DOHH2 (cell line): ENCODE data around the gene REEP1.

ENCODE experiments used
- H3F3A ChIP-seq: fragments of 200-600 bp; sonication (generic), shearing (Covaris generic); 2 replicates; pipeline ENCODE4 v1.6.0; 2016; ENCODE audit warnings: antibody characterized with exemption, mild to moderate bottlenecking; ENCODE audit not compliant: control insufficient read depth, insufficient read depth
- H3K27ac ChIP-seq: fragments of 200-600 bp; sonication (generic); 2 replicates; pipeline ENCODE4 v1.5.1; 2014; ENCODE audit warnings: low read depth, mild to moderate bottlenecking, low read length, moderate library complexity
- H3K27me3 ChIP-seq: fragments of 200-600 bp; sonication (generic); 2 replicates; pipeline ENCODE4 v1.6.1; 2014; ENCODE audit warnings: mild to moderate bottlenecking, low read length, mixed read lengths; ENCODE audit not compliant: control insufficient read depth
- H3K36me3 ChIP-seq: fragments of 200-600 bp; sonication (generic); 2 replicates; pipeline ENCODE4 v1.6.1; 2014; ENCODE audit warnings: mild to moderate bottlenecking, low read length, moderate library complexity, mixed read lengths; ENCODE audit not compliant: control insufficient read depth
- H3K4me1 ChIP-seq: fragments of 200-600 bp; sonication (generic); 2 replicates; pipeline ENCODE4 v1.6.1; 2014; ENCODE audit warnings: mild to moderate bottlenecking, low read length, mixed read lengths; ENCODE audit not compliant: control insufficient read depth
- H3K4me2 ChIP-seq: fragments of 200-600 bp; sonication (generic); 2 replicates; pipeline ENCODE4 v1.6.0; 2014; ENCODE audit warnings: mild to moderate bottlenecking, low read length, moderate library complexity
- H3K4me3 ChIP-seq: fragments of 200-600 bp; sonication (generic); 2 replicates; pipeline ENCODE4 v1.5.1; 2014; ENCODE audit warnings: mild to moderate bottlenecking, low read length, mixed read lengths
- H3K79me2 ChIP-seq: fragments of 200-600 bp; sonication (generic); 2 replicates; pipeline ENCODE4 v1.6.1; 2014; ENCODE audit warnings: mild to moderate bottlenecking, low read length, mixed read lengths; ENCODE audit not compliant: control insufficient read depth
- H3K9me2 ChIP-seq: fragments of 200-600 bp; sonication (generic); replicated peaks from 2 replicates; pipeline ENCODE4 v1.6.1; 2014; ENCODE audit warnings: mild to moderate bottlenecking, low read length, mixed read lengths; ENCODE audit not compliant: control insufficient read depth
- H3K9me3 ChIP-seq: fragments of 200-600 bp; sonication (generic); 2 replicates; pipeline ENCODE4 v1.6.1; 2014; ENCODE audit warnings: antibody characterized with exemption, low read length, mixed read lengths; ENCODE audit not compliant: control insufficient read depth, insufficient read depth
- H4K20me1 ChIP-seq: fragments of 200-600 bp; sonication (generic); 2 replicates; pipeline ENCODE4 v1.6.0; 2014; ENCODE audit warnings: low read depth, mild to moderate bottlenecking, antibody characterized with exemption, low read length, moderate library complexity; ENCODE audit not compliant: control insufficient read depth, insufficient read depth
- CTCF ChIP-seq: fragments of 200-600 bp; sonication (generic); IDR thresholded peaks from one replicate; pipeline ENCODE4 v1.5.1; 2014; ENCODE audit warnings: antibody characterized with exemption, mild to moderate bottlenecking, low read depth, low read length; ENCODE audit not compliant: poor library complexity, severe bottlenecking
- EZH2phosphoT487 ChIP-seq: fragments of 200-600 bp; sonication (generic); IDR thresholded peaks from 2 replicates; pipeline ENCODE4 v1.6.1; 2017; ENCODE audit warnings: borderline replicate concordance, mild to moderate bottlenecking, antibody characterized with exemption, low read length, moderate library complexity, mixed read lengths

The REEP1 gene

GRCh38 chr2:86243950-86244733 is 93.3 kb downstream of the REEP1 start:
- no peaks in the 10 kb centered on the region for H3F3A ChIP-seq
- H3K4me2 ChIP-seq = peak overlapping the region; percentile 14
- TF ChIP-seq CTCF = no peak
- TF ChIP-seq EZH2phosphoT487 = no peak
- no peaks in the 10 kb centered on the region for H3K9me3 ChIP-seq
- no peak overlapping the region for H3K27ac ChIP-seq
- H3K4me1 ChIP-seq = peaks cover 42% of the 10 kb centered on the region
- no peaks in the 10 kb centered on the region for H3K36me3 ChIP-seq
- H3K4me3 ChIP-seq = no peak overlapping the region
- H3K79me2 ChIP-seq = no peaks in the 10 kb centered on the region
- H3K27me3 ChIP-seq = no peaks in the 10 kb centered on the region
- H4K20me1 ChIP-seq = no peaks in the 10 kb centered on the region
- H3K9me2 ChIP-seq = no peaks in the 10 kb centered on the region

DNA sequence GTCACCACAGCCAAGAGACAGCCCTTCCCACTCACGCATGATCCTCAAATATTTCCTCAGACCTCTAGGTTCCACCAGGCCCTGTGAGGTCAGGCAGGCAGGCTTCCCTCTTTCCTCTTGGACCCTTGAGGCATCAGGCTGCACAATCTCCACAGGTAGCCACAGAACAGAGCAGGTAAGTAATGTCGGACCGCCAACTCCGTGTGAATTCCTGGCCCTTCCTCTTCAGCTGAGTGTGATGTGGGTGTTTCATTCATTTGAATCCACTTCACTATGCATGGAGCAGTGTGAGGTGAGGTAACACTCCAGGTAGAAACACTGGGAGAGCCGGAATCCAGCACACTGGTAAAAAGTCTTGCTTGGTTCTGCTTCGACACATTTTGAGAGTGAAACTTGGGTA is 94.2 kb downstream of the REEP1 start:
- no peaks in the 10 kb centered on the region for H3F3A ChIP-seq
- H3K4me2 ChIP-seq = no peak overlapping the region
- peaks cover 50% of the 10 kb centered on the region for H3K4me1 ChIP-seq
- H4K20me1 ChIP-seq = no peaks in the 10 kb centered on the region
- H3K4me3 ChIP-seq = no peak overlapping the region
- no peak overlapping the region for H3K27ac ChIP-seq
- H3K9me2 ChIP-seq = no peaks in the 10 kb centered on the region
- TF ChIP-seq EZH2phosphoT487 (no peak), CTCF (no peak)
- no peaks in the 10 kb centered on the region for H3K79me2 ChIP-seq
- H3K27me3 ChIP-seq = no peaks in the 10 kb centered on the region
- H3K36me3 ChIP-seq = no peaks in the 10 kb centered on the region
- no peaks in the 10 kb centered on the region for H3K9me3 ChIP-seq

DNA sequence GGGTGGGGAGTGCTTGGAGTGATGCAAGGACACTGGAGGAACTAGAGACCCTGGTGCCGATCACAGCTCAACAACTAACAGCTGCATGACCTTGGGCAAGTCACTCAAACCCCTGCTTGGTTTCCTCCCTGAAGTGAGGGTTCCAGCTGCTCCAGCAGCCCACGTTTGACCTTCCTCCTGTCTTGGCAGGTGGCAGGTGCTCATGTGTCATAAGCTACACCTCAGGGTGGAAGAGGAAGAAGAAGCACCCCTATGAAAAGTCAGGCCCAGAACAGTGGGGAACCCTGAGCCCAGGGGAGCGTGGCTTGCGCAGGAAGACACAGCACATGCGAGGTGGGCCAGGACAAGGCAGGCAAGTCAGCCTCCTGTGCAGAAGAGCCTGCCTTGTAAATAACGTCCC is 95.8 kb downstream of the REEP1 start:
- peaks cover 64% of the 10 kb centered on the region for H3K4me1 ChIP-seq
- TF ChIP-seq EZH2phosphoT487 = no peak
- TF ChIP-seq CTCF = no peak
- no peaks in the 10 kb centered on the region for H3K9me3 ChIP-seq
- H3K27me3 ChIP-seq = no peaks in the 10 kb centered on the region
- no peaks in the 10 kb centered on the region for H4K20me1 ChIP-seq
- no peaks in the 10 kb centered on the region for H3F3A ChIP-seq
- H3K4me3 ChIP-seq = no peak overlapping the region
- H3K4me2 ChIP-seq = peak overlapping the region; percentile 26
- H3K79me2 ChIP-seq = no peaks in the 10 kb centered on the region
- no peak overlapping the region for H3K27ac ChIP-seq
- H3K9me2 ChIP-seq = no peaks in the 10 kb centered on the region
- no peaks in the 10 kb centered on the region for H3K36me3 ChIP-seq
